Coronary artery (tissue), 2 donors: ENCODE results near the gene CD200R1.

Experiments
- DNase-seq: peaks from one replicate; pipeline ENCODE4 v3.0.0-alpha.2; 2017; ENCODE audit warnings: low spot score
- H3K27ac ChIP-seq, 2 donors: fragments of 200-600 bp; sonication (generic); one replicate each; pipeline ENCODE4 v1.5.1; 2016 to 2019
- H3K4me3 ChIP-seq: fragments of 200-600 bp; sonication (generic); 2 replicates; pipeline ENCODE4 v1.5.1; 2016; ENCODE audit warnings: mild to moderate bottlenecking, moderate library complexity
- CTCF ChIP-seq: fragments of 200-600 bp; sonication (generic); IDR thresholded peaks from one replicate; pipeline ENCODE4 v1.5.1; 2019; ENCODE audit warnings: antibody characterized with exemption

CD200R1 gene

GRCh38 chr3:112976953-112977352, 2.0 kb upstream of the CD200R1 start:
- DNase-seq: no peak
- Histone ChIP-seq H3K27ac (no peak overlapping the region), H3K4me3 (no peak overlapping the region)
- no peak for TF ChIP-seq CTCF

- Histone ChIP-seq H3K27ac (no peak overlapping the region), H3K4me3 (no peak overlapping the region)
- TF ChIP-seq CTCF: no peak
- no peak for DNase-seq
Measured at GRCh38 chr3:112976001-112976400, 1.1 kb upstream of the CD200R1 start.

DNA sequence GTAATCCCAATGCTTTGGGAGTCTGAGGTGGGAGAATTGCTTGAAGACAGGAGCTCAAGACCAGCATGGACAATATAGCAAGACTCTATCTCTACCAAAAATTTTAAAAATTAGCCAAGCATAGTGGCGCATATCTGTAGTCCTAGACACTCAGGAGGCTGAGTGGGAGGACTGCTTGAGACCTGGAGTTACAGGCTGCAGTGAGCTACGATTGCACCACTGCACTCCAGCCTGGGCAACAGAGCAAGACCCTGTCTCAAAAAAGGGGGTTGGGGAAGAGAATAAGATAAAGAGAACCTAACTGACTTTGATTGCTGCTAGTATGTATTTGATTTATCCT, 755 bp downstream of the CD200R1 start:
- DNase-seq: no peak
- H3K27ac ChIP-seq: no peak overlapping the region
- peak overlapping the region; percentile 10 for H3K4me3 ChIP-seq
- TF ChIP-seq CTCF: no peak

DNA sequence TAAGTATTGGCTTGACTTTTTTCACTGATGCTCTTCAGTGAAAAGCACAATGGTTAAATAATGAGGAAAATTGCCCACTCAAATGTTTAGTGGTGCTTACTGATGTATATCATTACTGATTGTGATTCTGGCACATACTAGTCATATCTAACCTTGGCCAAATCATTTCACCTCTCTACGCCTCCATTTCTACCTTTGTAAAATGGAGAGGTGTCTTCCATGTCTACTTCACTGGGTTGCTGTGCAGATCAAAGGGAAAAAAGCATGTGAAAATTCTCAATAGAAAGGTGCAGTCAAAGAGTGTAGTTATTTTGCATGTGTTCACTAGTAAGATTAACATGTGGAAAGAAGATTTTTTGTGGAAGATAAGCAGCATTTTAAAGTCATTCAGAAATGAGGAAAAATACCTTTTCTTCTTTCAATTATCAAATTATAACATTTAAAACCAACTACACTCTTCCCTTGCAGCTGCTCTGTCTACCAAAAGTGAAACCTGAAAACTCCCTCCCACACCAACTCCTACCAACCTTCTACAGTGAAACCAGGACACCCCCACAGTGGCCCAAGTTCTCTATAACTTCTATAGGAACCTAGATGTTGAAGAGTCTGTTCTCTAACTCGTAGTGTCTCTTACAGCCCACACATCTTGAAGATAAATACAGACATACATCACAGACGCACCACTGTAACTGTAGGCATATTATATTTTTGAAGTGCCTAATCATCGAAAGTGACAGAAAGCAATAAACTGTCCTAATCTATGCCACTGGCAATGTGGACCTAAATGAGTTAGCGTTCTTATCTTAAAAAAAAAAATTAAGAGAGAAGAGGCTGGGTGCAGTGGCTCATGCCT, 1.4 kb downstream of the CD200R1 start:
- Histone ChIP-seq H3K4me3 (peak overlapping the region; percentile 10), H3K27ac (no peak overlapping the region)
- TF ChIP-seq CTCF: no peak
- DNase-seq: no peak

- Histone ChIP-seq H3K27ac (no peak overlapping the region), H3K4me3 (no peak overlapping the region)
- DNase-seq: no peak
- TF ChIP-seq CTCF: no peak
Measured at GRCh38 chr3:112972158-112972557, 2.7 kb downstream of the CD200R1 start.

GRCh38 chr3:112967828-112968227, 7.1 kb downstream of the CD200R1 start:
- DNase-seq: no peak
- H3K27ac ChIP-seq: no peak overlapping the region
- TF ChIP-seq CTCF: no peak
- no peak overlapping the region for H3K4me3 ChIP-seq

GRCh38 chr3:112967425-112967824, 7.5 kb downstream of the CD200R1 start:
- H3K27ac ChIP-seq: no peak overlapping the region
- DNase-seq: no peak

More at GRCh38 chr3:112967425-112967824, 7.5 kb downstream of the CD200R1 start:
- no peak for TF ChIP-seq CTCF
- H3K4me3 ChIP-seq: no peak overlapping the region
